Measurements from ENCODE around the gene EYA3. TPM values are rescaled to one million over a fixed set of nuclear protein-coding genes. Genes with fewer than 3 reads are reported as not detected.

Gene EYA3
- total and polyA plus RNA-seq, 11 donors = 5.8 to 23.3 (median 17.4) TPM

GRCh38 chr1:27928216-27928954 is 160.0 kb downstream of the EYA3 start:
- Histone ChIP-seq H3K27me3 (peaks cover 0 to 10% (median 0%) of the 10 kb centered on the region in 9 donors), H3K4me1 (no peaks in the 10 kb centered on the region), H3K4me3 (no peak overlapping the region), H3K27ac (no peak overlapping the region), H3K36me3 (no peaks in the 10 kb centered on the region), H3K9me3 (no peaks in the 10 kb centered on the region)
- WGBS, 4 donors = 70 to 91% (median 78%) methylated on average over 5 of the region's 5 CpGs
- DNase-seq (no peak), ATAC-seq (no peak)
- intact Hi-C loops (cut with DNase I) = no loop called here
- TF ChIP-seq, protein P1, sequence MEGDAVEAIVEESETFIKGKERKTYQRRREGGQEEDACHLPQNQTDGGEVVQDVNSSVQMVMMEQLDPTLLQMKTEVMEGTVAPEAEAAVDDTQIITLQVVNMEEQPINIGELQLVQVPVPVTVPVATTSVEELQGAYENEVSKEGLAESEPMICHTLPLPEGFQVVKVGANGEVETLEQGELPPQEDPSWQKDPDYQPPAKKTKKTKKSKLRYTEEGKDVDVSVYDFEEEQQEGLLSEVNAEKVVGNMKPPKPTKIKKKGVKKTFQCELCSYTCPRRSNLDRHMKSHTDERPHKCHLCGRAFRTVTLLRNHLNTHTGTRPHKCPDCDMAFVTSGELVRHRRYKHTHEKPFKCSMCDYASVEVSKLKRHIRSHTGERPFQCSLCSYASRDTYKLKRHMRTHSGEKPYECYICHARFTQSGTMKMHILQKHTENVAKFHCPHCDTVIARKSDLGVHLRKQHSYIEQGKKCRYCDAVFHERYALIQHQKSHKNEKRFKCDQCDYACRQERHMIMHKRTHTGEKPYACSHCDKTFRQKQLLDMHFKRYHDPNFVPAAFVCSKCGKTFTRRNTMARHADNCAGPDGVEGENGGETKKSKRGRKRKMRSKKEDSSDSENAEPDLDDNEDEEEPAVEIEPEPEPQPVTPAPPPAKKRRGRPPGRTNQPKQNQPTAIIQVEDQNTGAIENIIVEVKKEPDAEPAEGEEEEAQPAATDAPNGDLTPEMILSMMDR (IDR thresholded peaks at IDR 0.05) = no peak
- TF ChIP-seq POLR2A (IDR thresholded peaks at IDR 0.05) = no peak

DNA sequence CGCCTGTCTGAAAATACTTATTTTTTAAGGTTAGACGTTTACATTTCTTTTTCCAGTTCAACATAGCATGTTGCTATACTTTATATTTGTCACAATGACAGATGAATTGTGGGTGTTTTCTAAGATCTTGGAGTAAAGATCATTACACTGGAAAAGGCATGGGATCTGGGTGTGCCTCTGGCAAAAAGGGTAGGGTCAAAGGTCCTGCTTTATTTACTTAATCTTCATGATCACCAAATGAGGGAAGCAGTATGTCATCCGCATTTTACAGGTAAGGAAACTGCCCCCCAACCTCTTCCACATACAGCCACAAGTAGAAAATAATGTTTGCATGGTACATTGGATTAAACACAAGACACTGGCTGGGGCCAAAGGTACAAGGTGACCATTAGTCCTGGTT is 166.1 kb downstream of the EYA3 start:
- no peak for DNase-seq
- ATAC-seq = no peak
- TF ChIP-seq, protein P1 (IDR thresholded peaks at IDR 0.05) = no peak
- no peak for TF ChIP-seq POLR2A (IDR thresholded peaks at IDR 0.05)
- Histone ChIP-seq H3K27ac (no peak overlapping the region), H3K36me3 (no peaks in the 10 kb centered on the region), H3K4me3 (no peak overlapping the region), H3K4me1 (no peaks in the 10 kb centered on the region), H3K27me3 (no peaks in the 10 kb centered on the region), H3K9me3 (no peaks in the 10 kb centered on the region)
- 83 to 92% (median 86%) methylated on average over 3 of the region's 3 CpGs for WGBS, 4 donors
- intact Hi-C loops (cut with DNase I) = no loop called here

Other genes starting within 250 kb of the EYA3 start
- 10 to 100 TPM in 3 of 9 donors, 1 to 10 TPM in 6; 1.7 to 50.8 (median 6.1) TPM for gene THEMIS2, start 216.1 kb downstream of the EYA3 start, total RNA-seq
- gene THEMIS2, start 216.1 kb downstream of the EYA3 start, polyA plus RNA-seq = 1 to 10 TPM; 3.4 to 7.3 TPM
- gene RPA2, start 174.0 kb downstream of the EYA3 start, total RNA-seq = 10 to 100 TPM; 14.6 to 57.4 (median 27.1) TPM
- 10 to 100 TPM; 21.6 to 39.8 TPM for gene RPA2, start 174.0 kb downstream of the EYA3 start, polyA plus RNA-seq
- gene SMPDL3B, start 153.6 kb downstream of the EYA3 start, total RNA-seq = 1 to 10 TPM in 1 of 9 donors, not detected in 8; 2.2 TPM
- under 1 TPM in 1 of 2 donors, not detected in 1; 0.08 TPM for gene SMPDL3B, start 153.6 kb downstream of the EYA3 start, polyA plus RNA-seq
- gene XKR8, start 128.6 kb downstream of the EYA3 start, total RNA-seq = 1 to 10 TPM; 3.3 to 8.1 (median 4.5) TPM
- 1 to 10 TPM; 3.4 to 6.3 TPM for gene XKR8, start 128.6 kb downstream of the EYA3 start, polyA plus RNA-seq
- gene PTAFR, start 88.1 kb upstream of the EYA3 start, total RNA-seq = 10 to 100 TPM in 2 of 9 donors, 1 to 10 TPM in 7; 1.5 to 23.5 (median 2.2) TPM
- 1 to 10 TPM in 1 of 2 donors, under 1 TPM in 1; 0.42 to 2.1 TPM for gene PTAFR, start 88.1 kb upstream of the EYA3 start, polyA plus RNA-seq
- 10 to 100 TPM; 47.1 to 66.9 (median 58.4) TPM for gene DNAJC8, start 144.4 kb upstream of the EYA3 start, total RNA-seq
- 10 to 100 TPM; 53.8 to 84.9 TPM for gene DNAJC8, start 144.4 kb upstream of the EYA3 start, polyA plus RNA-seq
- gene ATP5IF1, start 147.5 kb upstream of the EYA3 start, total RNA-seq = 100 to 1,000 TPM; 209 to 865 (median 423) TPM
- 1,000 to 10,000 TPM in 1 of 2 donors, 100 to 1,000 TPM in 1; 286 to 3,101 TPM for gene ATP5IF1, start 147.5 kb upstream of the EYA3 start, polyA plus RNA-seq
- 1 to 10 TPM; 2.4 to 6.4 (median 4.7) TPM for gene SESN2, start 170.9 kb upstream of the EYA3 start, total RNA-seq
- 1 to 10 TPM; 2.1 to 8.8 TPM for gene SESN2, start 170.9 kb upstream of the EYA3 start, polyA plus RNA-seq
- 10 to 100 TPM in 6 of 9 donors, 1 to 10 TPM in 3; 7.1 to 17.2 (median 11.5) TPM for gene MED18, start 240.4 kb upstream of the EYA3 start, total RNA-seq
- 10 to 100 TPM; 10.7 to 14.2 TPM for gene MED18, start 240.4 kb upstream of the EYA3 start, polyA plus RNA-seq